PC-3 (cell line): ENCODE data around the gene DMD. TPM values are rescaled to one million over a fixed set of nuclear protein-coding genes. Genes with fewer than 3 reads are reported as not detected.

ENCODE experiments used
- ATAC-seq: fragments of 200-7000 bp; cut with Tn5 transposase; 2 replicates; pipeline ENCODE4 v1.9.1; 2020; ENCODE audit warnings: mild to moderate bottlenecking, moderate library complexity
- BruUV-seq: library from RNA; stranded (reverse); fragments of 400-500 nt; replicated peaks from 2 replicates; lab custom pipeline; 2021; lab: Mats Ljungman, UMichigan
- CTCF ChIA-PET: fragments of 300-600 bp; sonication (Branson Sonifier 250); formaldehyde crosslinking; loops from one replicate; lab custom pipeline; 2022; ENCODE audit warnings: antibody characterized with exemption; lab: Charles Lee
- POLR2A ChIA-PET: fragments of 300-600 bp; sonication (Branson Sonifier 250); formaldehyde crosslinking; loops from one replicate; lab custom pipeline; 2022; ENCODE audit warnings: antibody characterized with exemption; ENCODE audit not compliant: unreplicated experiment; lab: Charles Lee
- DNase-seq: peaks from one replicate; pipeline ENCODE4 v3.0.0-alpha.2; 2015
- H2AFZ ChIP-seq: fragments of 300-600 bp; sonication (generic); 2 replicates; pipeline ENCODE4 v1.6.0; 2016; ENCODE audit warnings: antibody characterized with exemption, low read length
- H3F3A ChIP-seq: fragments of 300-600 bp; sonication (generic); one replicate; pipeline ENCODE4 v1.6.0; 2017; ENCODE audit warnings: antibody characterized with exemption, low read length, control low read depth, mild to moderate bottlenecking; ENCODE audit not compliant: unreplicated experiment
- H3K27ac ChIP-seq: fragments of 300-600 bp; sonication (generic); 2 replicates; pipeline ENCODE4 v1.5.1; 2016; ENCODE audit warnings: mild to moderate bottlenecking, low read length
- H3K27me3 ChIP-seq: fragments of 300-600 bp; sonication (generic); 2 replicates; pipeline ENCODE4 v1.6.1; 2016; ENCODE audit warnings: low read length, mixed read lengths
- H3K36me3 ChIP-seq: fragments of 300-600 bp; sonication (generic); 2 replicates; pipeline ENCODE4 v1.6.1; 2016; ENCODE audit warnings: low read depth, mixed run types, low read length, mixed read lengths
- H3K4me1 ChIP-seq: fragments of 300-600 bp; sonication (generic); 2 replicates; pipeline ENCODE4 v1.5.1; 2016; ENCODE audit warnings: low read length; ENCODE audit not compliant: insufficient read depth
- H3K4me2 ChIP-seq: fragments of 300-600 bp; sonication (generic); 2 replicates; pipeline ENCODE4 v1.6.0; 2016; ENCODE audit warnings: low read length
- H3K4me3 ChIP-seq: fragments of 300-600 bp; sonication (generic); 2 replicates; pipeline ENCODE4 v1.5.1; 2016; ENCODE audit warnings: mild to moderate bottlenecking, low read length, mixed read lengths
- H3K79me2 ChIP-seq: fragments of 300-600 bp; sonication (generic); 2 replicates; pipeline ENCODE4 v1.6.1; 2017; ENCODE audit warnings: low read length, mixed read lengths
- H3K9ac ChIP-seq: fragments of 300-600 bp; sonication (generic); 2 replicates; pipeline ENCODE4 v1.6.0; 2016; ENCODE audit warnings: mild to moderate bottlenecking, low read length
- H3K9me2 ChIP-seq: fragments of 300-600 bp; sonication (generic); replicated peaks from 2 replicates; pipeline ENCODE4 v1.6.1; 2016; ENCODE audit warnings: mixed run types, low read length, mixed read lengths
- H3K9me3 ChIP-seq: fragments of 300-600 bp; sonication (generic); 2 replicates; pipeline ENCODE4 v1.6.1; 2016; ENCODE audit warnings: low read length, mixed read lengths
- H4K20me1 ChIP-seq: fragments of 300-600 bp; sonication (generic); 2 replicates; pipeline ENCODE4 v1.6.1; 2016; ENCODE audit warnings: low read length, mixed read lengths
- CTCF ChIP-seq: fragments of 300-600 bp; sonication (generic); conservative IDR thresholded peaks from 2 replicates; pipeline ENCODE4 v1.5.1; 2017; ENCODE audit warnings: antibody characterized with exemption, low read depth, mild to moderate bottlenecking, low read length
- EZH2 ChIP-seq: fragments of 300-600 bp; sonication (generic); IDR thresholded peaks from one replicate; pipeline ENCODE4 v1.6.1; 2017; ENCODE audit warnings: antibody characterized with exemption, mild to moderate bottlenecking, low read length; ENCODE audit not compliant: unreplicated experiment
- EZH2phosphoT487 ChIP-seq: fragments of 300-600 bp; sonication (generic); IDR thresholded peaks from 2 replicates; pipeline ENCODE4 v1.6.1; 2018; ENCODE audit warnings: mild to moderate bottlenecking, antibody characterized with exemption, low read length, borderline replicate concordance
- intact Hi-C: fragments of 100-400 bp; cut with micrococcal nuclease; formaldehyde crosslinking; loops from 2 replicates; pipeline ENCODE4 v1.9.0; 2023
- total RNA-seq: library from RNA; depleted of rRNA; stranded (reverse); fragments of >200 nt; gene quantifications from 2 replicates; pipeline ENCODE4 v1.2.3, GENCODE V29; 2014

Gene DMD
- total RNA-seq, 1 experiment from 2014 or later: not detected

GRCh38 chrX:32480019-32480418 is 731.3 kb downstream of the DMD start:
- CTCF ChIA-PET: no interaction called here
- H3K9ac ChIP-seq: no peak overlapping the region
- DNase-seq (no peak), ATAC-seq (no peak)
- intact Hi-C loops: no loop called here
- H3K79me2 ChIP-seq: no peaks in the 10 kb centered on the region
- H3K27ac ChIP-seq: no peak overlapping the region
- no peaks in the 10 kb centered on the region for H3K9me3 ChIP-seq
- H3K36me3 ChIP-seq: no peaks in the 10 kb centered on the region
- H3K27me3 ChIP-seq: no peaks in the 10 kb centered on the region
- H3K4me3 ChIP-seq: no peak overlapping the region
- H3K9me2 ChIP-seq: no peaks in the 10 kb centered on the region
- no TSS peak for BruUV-seq
- no peaks in the 10 kb centered on the region for H4K20me1 ChIP-seq
- no peak overlapping the region for H3K4me2 ChIP-seq
- POLR2A ChIA-PET: no interaction called here
- H2AFZ ChIP-seq: no peak overlapping the region
- H3F3A ChIP-seq: no peaks in the 10 kb centered on the region
- H3K4me1 ChIP-seq: no peaks in the 10 kb centered on the region
- TF ChIP-seq EZH2 (no peak), CTCF (no peak), EZH2phosphoT487 (no peak)

GRCh38 chrX:32472364-32472763 is 739.0 kb downstream of the DMD start:
- no peak for TF ChIP-seq CTCF
- TF ChIP-seq EZH2phosphoT487: no peak
- TF ChIP-seq EZH2: no peak
- CTCF ChIA-PET: no interaction called here
- no peaks in the 10 kb centered on the region for H3F3A ChIP-seq

GRCh38 chrX:32455704-32456103 is 755.6 kb downstream of the DMD start:
- H3F3A ChIP-seq: no peaks in the 10 kb centered on the region
- intact Hi-C loops: no loop called here
- POLR2A ChIA-PET: no interaction called here
- BruUV-seq: no TSS peak
- no peaks in the 10 kb centered on the region for H3K79me2 ChIP-seq
- DNase-seq: no peak
- no peak for TF ChIP-seq EZH2
- TF ChIP-seq CTCF: no peak
- no peak for TF ChIP-seq EZH2phosphoT487
- no peak overlapping the region for H2AFZ ChIP-seq
- no peaks in the 10 kb centered on the region for H3K27me3 ChIP-seq
- no peak overlapping the region for H3K4me3 ChIP-seq
- no peak overlapping the region for H3K9ac ChIP-seq
- ATAC-seq: no peak
- no peaks in the 10 kb centered on the region for H3K4me1 ChIP-seq
- H3K9me3 ChIP-seq: no peaks in the 10 kb centered on the region
- H3K4me2 ChIP-seq: no peak overlapping the region
- no peaks in the 10 kb centered on the region for H3K9me2 ChIP-seq
- H4K20me1 ChIP-seq: no peaks in the 10 kb centered on the region
- H3K27ac ChIP-seq: no peak overlapping the region
- no peaks in the 10 kb centered on the region for H3K36me3 ChIP-seq
- CTCF ChIA-PET: no interaction called here

More at GRCh38 chrX:32472364-32472763, 739.0 kb downstream of the DMD start:
- no peak overlapping the region for H3K4me2 ChIP-seq
- no peaks in the 10 kb centered on the region for H3K9me3 ChIP-seq
- no peaks in the 10 kb centered on the region for H3K27me3 ChIP-seq
- no peaks in the 10 kb centered on the region for H3K4me1 ChIP-seq
- H3K79me2 ChIP-seq: no peaks in the 10 kb centered on the region
- no peak overlapping the region for H2AFZ ChIP-seq
- H3K27ac ChIP-seq: no peak overlapping the region
- DNase-seq: no peak
- ATAC-seq: no peak
- no peaks in the 10 kb centered on the region for H3K36me3 ChIP-seq
- H3K4me3 ChIP-seq: no peak overlapping the region
- no peak overlapping the region for H3K9ac ChIP-seq
- intact Hi-C loops: no loop called here
- POLR2A ChIA-PET: no interaction called here
- H4K20me1 ChIP-seq: no peaks in the 10 kb centered on the region
- no TSS peak for BruUV-seq
- no peaks in the 10 kb centered on the region for H3K9me2 ChIP-seq
